ENCODE results near the gene XG.
"Not testable (repeated sequence)": the region's sequence is repeated elsewhere in the genome, so short reads cannot be mapped to it uniquely, and the experiment has no call there.

- TF ChIP-seq POLR2A, CTCF (IDR thresholded peaks at IDR 0.05): not testable (repeated sequence)
These were observed 51.6 kb downstream of the XG start for GRCh38 chrX:2803486-2803885.
